ENCODE results near the gene NR4A3.

DNA sequence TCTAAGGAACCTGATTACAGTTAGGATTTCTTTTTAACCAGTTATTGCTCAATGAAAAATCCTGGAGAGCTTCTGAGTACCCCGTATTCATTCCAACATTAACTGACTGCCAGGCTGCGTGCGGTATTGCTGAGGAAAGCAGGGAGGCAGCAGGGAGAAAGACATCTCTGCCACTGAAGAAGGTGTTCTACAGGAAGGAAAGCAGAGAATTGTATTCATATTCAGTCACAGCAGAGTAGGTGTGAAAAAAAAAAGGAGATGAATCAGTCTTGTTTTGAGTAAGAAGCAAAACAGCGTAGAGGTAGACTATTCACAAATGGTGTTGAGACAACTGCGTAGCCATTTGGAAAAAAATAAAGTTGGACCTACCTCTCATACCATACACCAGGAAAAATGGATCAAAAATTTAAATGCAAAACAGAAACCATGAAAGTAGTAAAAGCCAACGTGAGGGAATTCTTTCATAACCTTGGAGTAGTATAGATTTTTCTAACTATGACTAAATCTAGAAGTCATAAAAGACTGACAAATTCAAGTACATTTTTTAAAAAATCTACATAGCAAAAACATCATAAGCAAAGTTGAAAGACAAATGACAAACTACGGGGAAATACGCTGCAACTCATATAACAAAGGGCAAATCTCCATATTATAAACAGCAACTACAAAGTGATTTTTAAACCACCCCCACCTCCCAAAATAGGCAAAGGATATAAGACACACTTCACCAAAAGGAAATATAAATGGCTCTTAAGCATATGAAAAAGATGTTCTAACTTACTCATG, 9.9 kb upstream of the NR4A3 start:
- TF ChIP-seq ZBTB14 (CRISPR knock-in tag; IDR thresholded peaks at IDR 0.05) = no peak
- no peak for TF ChIP-seq GABPB1 (CRISPR knock-in tag; IDR thresholded peaks at IDR 0.05)
- TF ChIP-seq ZNF326 (CRISPR knock-in tag; IDR thresholded peaks at IDR 0.05; ENCODE audit: borderline replicate concordance) = no peak
- TF ChIP-seq EZH2 (conservative IDR thresholded peaks at IDR 0.05; ENCODE audit: low read depth, low read length) = no peak
- TF ChIP-seq, protein P1, sequence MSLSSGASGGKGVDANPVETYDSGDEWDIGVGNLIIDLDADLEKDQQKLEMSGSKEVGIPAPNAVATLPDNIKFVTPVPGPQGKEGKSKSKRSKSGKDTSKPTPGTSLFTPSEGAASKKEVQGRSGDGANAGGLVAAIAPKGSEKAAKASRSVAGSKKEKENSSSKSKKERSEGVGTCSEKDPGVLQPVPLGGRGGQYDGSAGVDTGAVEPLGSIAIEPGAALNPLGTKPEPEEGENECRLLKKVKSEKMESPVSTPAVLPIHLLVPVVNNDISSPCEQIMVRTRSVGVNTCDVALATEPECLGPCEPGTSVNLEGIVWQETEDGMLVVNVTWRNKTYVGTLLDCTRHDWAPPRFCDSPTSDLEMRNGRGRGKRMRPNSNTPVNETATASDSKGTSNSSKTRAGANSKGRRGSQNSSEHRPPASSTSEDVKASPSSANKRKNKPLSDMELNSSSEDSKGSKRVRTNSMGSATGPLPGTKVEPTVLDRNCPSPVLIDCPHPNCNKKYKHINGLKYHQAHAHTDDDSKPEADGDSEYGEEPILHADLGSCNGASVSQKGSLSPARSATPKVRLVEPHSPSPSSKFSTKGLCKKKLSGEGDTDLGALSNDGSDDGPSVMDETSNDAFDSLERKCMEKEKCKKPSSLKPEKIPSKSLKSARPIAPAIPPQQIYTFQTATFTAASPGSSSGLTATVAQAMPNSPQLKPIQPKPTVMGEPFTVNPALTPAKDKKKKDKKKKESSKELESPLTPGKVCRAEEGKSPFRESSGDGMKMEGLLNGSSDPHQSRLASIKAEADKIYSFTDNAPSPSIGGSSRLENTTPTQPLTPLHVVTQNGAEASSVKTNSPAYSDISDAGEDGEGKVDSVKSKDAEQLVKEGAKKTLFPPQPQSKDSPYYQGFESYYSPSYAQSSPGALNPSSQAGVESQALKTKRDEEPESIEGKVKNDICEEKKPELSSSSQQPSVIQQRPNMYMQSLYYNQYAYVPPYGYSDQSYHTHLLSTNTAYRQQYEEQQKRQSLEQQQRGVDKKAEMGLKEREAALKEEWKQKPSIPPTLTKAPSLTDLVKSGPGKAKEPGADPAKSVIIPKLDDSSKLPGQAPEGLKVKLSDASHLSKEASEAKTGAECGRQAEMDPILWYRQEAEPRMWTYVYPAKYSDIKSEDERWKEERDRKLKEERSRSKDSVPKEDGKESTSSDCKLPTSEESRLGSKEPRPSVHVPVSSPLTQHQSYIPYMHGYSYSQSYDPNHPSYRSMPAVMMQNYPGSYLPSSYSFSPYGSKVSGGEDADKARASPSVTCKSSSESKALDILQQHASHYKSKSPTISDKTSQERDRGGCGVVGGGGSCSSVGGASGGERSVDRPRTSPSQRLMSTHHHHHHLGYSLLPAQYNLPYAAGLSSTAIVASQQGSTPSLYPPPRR (CRISPR knock-in tag; IDR thresholded peaks at IDR 0.05; ENCODE audit: borderline replicate concordance) = no peak
- TF ChIP-seq, protein P2, sequence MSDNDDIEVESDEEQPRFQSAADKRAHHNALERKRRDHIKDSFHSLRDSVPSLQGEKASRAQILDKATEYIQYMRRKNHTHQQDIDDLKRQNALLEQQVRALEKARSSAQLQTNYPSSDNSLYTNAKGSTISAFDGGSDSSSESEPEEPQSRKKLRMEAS (IDR thresholded peaks at IDR 0.05) = no peak
- no peak for TF ChIP-seq ZNF451 (CRISPR knock-in tag; IDR thresholded peaks at IDR 0.05)
- no peak for TF ChIP-seq TAF1 (CRISPR knock-in tag; IDR thresholded peaks at IDR 0.05)
- no peak for TF ChIP-seq ZNF557 (CRISPR knock-in tag; IDR thresholded peaks at IDR 0.05)
- TF ChIP-seq, protein P3, sequence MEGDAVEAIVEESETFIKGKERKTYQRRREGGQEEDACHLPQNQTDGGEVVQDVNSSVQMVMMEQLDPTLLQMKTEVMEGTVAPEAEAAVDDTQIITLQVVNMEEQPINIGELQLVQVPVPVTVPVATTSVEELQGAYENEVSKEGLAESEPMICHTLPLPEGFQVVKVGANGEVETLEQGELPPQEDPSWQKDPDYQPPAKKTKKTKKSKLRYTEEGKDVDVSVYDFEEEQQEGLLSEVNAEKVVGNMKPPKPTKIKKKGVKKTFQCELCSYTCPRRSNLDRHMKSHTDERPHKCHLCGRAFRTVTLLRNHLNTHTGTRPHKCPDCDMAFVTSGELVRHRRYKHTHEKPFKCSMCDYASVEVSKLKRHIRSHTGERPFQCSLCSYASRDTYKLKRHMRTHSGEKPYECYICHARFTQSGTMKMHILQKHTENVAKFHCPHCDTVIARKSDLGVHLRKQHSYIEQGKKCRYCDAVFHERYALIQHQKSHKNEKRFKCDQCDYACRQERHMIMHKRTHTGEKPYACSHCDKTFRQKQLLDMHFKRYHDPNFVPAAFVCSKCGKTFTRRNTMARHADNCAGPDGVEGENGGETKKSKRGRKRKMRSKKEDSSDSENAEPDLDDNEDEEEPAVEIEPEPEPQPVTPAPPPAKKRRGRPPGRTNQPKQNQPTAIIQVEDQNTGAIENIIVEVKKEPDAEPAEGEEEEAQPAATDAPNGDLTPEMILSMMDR (CRISPR knock-in tag; IDR thresholded peaks at IDR 0.05) = no peak

All from HepG2 (cell line).